Mucosa of descending colon (tissue), 3 donors: ENCODE measurements around the gene TGFBR2. TPM values are rescaled to one million over a fixed set of nuclear protein-coding genes. Genes with fewer than 3 reads are reported as not detected.

Source experiments
- ATAC-seq: fragments of 200-7000 bp; cut with Tn5 transposase; one replicate; pipeline ENCODE4 v1.9.1; 2020; ENCODE audit warnings: mild to moderate bottlenecking, moderate library complexity
- DNase-seq, 3 donors: peaks; one replicate each; pipeline ENCODE4 v3.0.0-alpha.2; 2020
- H3K36me3 ChIP-seq: fragments of 200-600 bp; one replicate; pipeline ENCODE4 v1.8.0; 2021; ENCODE audit warnings: low read depth, mild to moderate bottlenecking
- H3K4me1 ChIP-seq: fragments of 200-600 bp; one replicate; pipeline ENCODE4 v1.8.0; 2021; ENCODE audit warnings: low read depth, mild to moderate bottlenecking
- H3K4me3 ChIP-seq: fragments of 200-600 bp; one replicate; pipeline ENCODE4 v1.8.0; 2021; ENCODE audit warnings: mild to moderate bottlenecking
- H3K9me3 ChIP-seq: fragments of 200-600 bp; one replicate; pipeline ENCODE4 v1.8.0; 2021; ENCODE audit warnings: mild to moderate bottlenecking
- CTCF ChIP-seq: fragments of 200-600 bp; IDR thresholded peaks from one replicate; pipeline ENCODE4 v1.8.0; 2022; ENCODE audit warnings: antibody characterized with exemption, mild to moderate bottlenecking
- intact Hi-C, 2 donors: fragments of 100-400 bp; cut with DNase I in 1 of 2; cut with micrococcal nuclease in 1 of 2; formaldehyde crosslinking; loops; one replicate each; pipeline versions ENCODE4 v1.11.0 to v1.11.1; 2022; cut with DNase I, micrococcal nuclease
- total RNA-seq, 3 donors: library from RNA; stranded (reverse); fragmentation: NEBNext Ultra II Directional in 2 of 3; extraction: Animal tissue kit (Norgen Biotek cat#: 25700) in 2 of 3; gene quantifications; one replicate each; pipeline versions ENCODE4 v1.2.1 to v1.2.4, GENCODE V29; 2021 to 2023
- donor health status: DM: no; HTN: no; CAD: no; lungs with moderate emphysema.
- donor health status: DM: no; HTN: no; CAD: no.
- donor health status: DM: no; HTN: yes; CAD: no.

Gene TGFBR2
- total RNA-seq, 3 donors from 2014 or later = 39.0 to 134 (median 71.4) TPM

- Histone ChIP-seq H3K4me3 (no peak overlapping the region), H3K36me3 (no peaks in the 10 kb centered on the region), H3K4me1 (peaks cover 4% of the 10 kb centered on the region), H3K9me3 (no peaks in the 10 kb centered on the region)
- intact Hi-C loops = no loop called here
- DNase-seq (no peak), ATAC-seq (no peak)
- no peak for TF ChIP-seq CTCF
These were observed 76.2 kb downstream of the TGFBR2 start for GRCh38 chr3:30682434-30683155.

- Histone ChIP-seq H3K36me3 (no peaks in the 10 kb centered on the region), H3K4me3 (no peak overlapping the region), H3K9me3 (no peaks in the 10 kb centered on the region), H3K4me1 (peaks cover 13% of the 10 kb centered on the region)
- intact Hi-C loops = no loop called here
- DNase-seq (no peak), ATAC-seq (no peak)
- no peak for TF ChIP-seq CTCF
These were observed 77.4 kb downstream of the TGFBR2 start for GRCh38 chr3:30683769-30684168.

GRCh38 chr3:30684356-30684755 lies 78.0 kb downstream of the TGFBR2 start:
- intact Hi-C loops = no loop called here
- DNase-seq (no peak), ATAC-seq (no peak)
- H3K4me1 ChIP-seq = peaks cover 17% of the 10 kb centered on the region
- no peak for TF ChIP-seq CTCF
- no peaks in the 10 kb centered on the region for H3K9me3 ChIP-seq
- H3K36me3 ChIP-seq = no peaks in the 10 kb centered on the region
- no peak overlapping the region for H3K4me3 ChIP-seq

GRCh38 chr3:30685267-30685667 lies 78.9 kb downstream of the TGFBR2 start:
- Histone ChIP-seq H3K9me3 (no peaks in the 10 kb centered on the region), H3K4me1 (peaks cover 25% of the 10 kb centered on the region), H3K36me3 (no peaks in the 10 kb centered on the region), H3K4me3 (no peak overlapping the region)
- ATAC-seq (no peak), DNase-seq (no peak)
- TF ChIP-seq CTCF = no peak
- intact Hi-C loops = no loop called here

GRCh38 chr3:30686176-30686575 lies 79.8 kb downstream of the TGFBR2 start:
- DNase-seq (no peak), ATAC-seq (no peak)
- Histone ChIP-seq H3K4me1 (peaks cover 25% of the 10 kb centered on the region), H3K4me3 (no peak overlapping the region), H3K36me3 (no peaks in the 10 kb centered on the region), H3K9me3 (no peaks in the 10 kb centered on the region)
- intact Hi-C loops = no loop called here
- TF ChIP-seq CTCF = no peak

- Histone ChIP-seq H3K9me3 (no peaks in the 10 kb centered on the region), H3K4me3 (no peak overlapping the region), H3K36me3 (no peaks in the 10 kb centered on the region), H3K4me1 (peaks cover 23% of the 10 kb centered on the region)
- ATAC-seq = no peak
- no peak for DNase-seq
- intact Hi-C loops = no loop called here
- no peak for TF ChIP-seq CTCF
These were observed 80.4 kb downstream of the TGFBR2 start for GRCh38 chr3:30686799-30687198.
